B cell (primary cell): ENCODE measurements around the gene MOB2. TPM values are rescaled to one million over a fixed set of nuclear protein-coding genes. Genes with fewer than 3 reads are reported as not detected.

Source experiments
- ATAC-seq: fragments of 200-7000 bp; cut with Tn5 transposase; one replicate; pipeline ENCODE4 v1.10.0; 2021; ENCODE audit warnings: low read depth, mild to moderate bottlenecking, moderate number of reproducible peaks, moderate library complexity
- CTCF ChIA-PET: fragments of 350-600 bp; sonication (Branson Sonifier 250); formaldehyde crosslinking; loops from one replicate; lab custom pipeline; 2021; ENCODE audit warnings: antibody characterized with exemption, inconsistent platforms; lab: Charles Lee
- POLR2A ChIA-PET: fragments of 350-600 bp; sonication (Branson Sonifier 250); formaldehyde crosslinking; loops from one replicate; lab custom pipeline; 2021; ENCODE audit warnings: antibody characterized with exemption; lab: Charles Lee
- DNase-seq: peaks from one replicate; pipeline ENCODE4 v3.0.0; 2013
- H2AFZ ChIP-seq: 2 replicates; pipeline ENCODE4 v1.6.1; 2012; ENCODE audit warnings: mild to moderate bottlenecking, low read depth, low read length; ENCODE audit not compliant: insufficient read depth, poor library complexity, severe bottlenecking
- H3K27ac ChIP-seq, 2 donors: 1 replicate in 1 of 2; 2 replicates in 1 of 2; pipeline ENCODE4 v1.5.1; 2012 to 2013; ENCODE audit warnings: low read length in 2 of 2, mild to moderate bottlenecking in 2 of 2, moderate library complexity in 1 of 2
- H3K27me3 ChIP-seq, 4 experiments: fragments of 200-600 bp in 1 of 4; sonication (generic) in 1 of 4; replicated peaks in 1 of 4; 1 replicate in 2 of 4; 2 replicates in 2 of 4; pipeline versions ENCODE4 v1.6.1 to v1.7.0; 2013 to 2016; ENCODE audit warnings: low read length in 3 of 4, mild to moderate bottlenecking in 2 of 4, mixed read lengths in 1 of 4, moderate library complexity in 1 of 4; ENCODE audit not compliant: insufficient read depth in 4 of 4, control insufficient read depth in 3 of 4; ENCODE audit errors: control extremely low read depth in 1 of 4
- H3K36me3 ChIP-seq, 2 experiments: replicated peaks in 1 of 2; 1 replicate in 1 of 2; 2 replicates in 1 of 2; pipeline versions ENCODE4 v1.6.1 to v1.7.1; 2013; ENCODE audit warnings: low read length in 1 of 2; ENCODE audit not compliant: insufficient read depth in 2 of 2, control insufficient read depth in 1 of 2; ENCODE audit errors: control extremely low read depth in 1 of 2, extremely low read depth in 1 of 2
- H3K4me1 ChIP-seq, 2 donors: fragments of 200-600 bp in 1 of 2; sonication (generic) in 1 of 2; 1 replicate in 1 of 2; 2 replicates in 1 of 2; pipeline versions ENCODE4 v1.5.1 to v1.6.1; 2013 to 2017; ENCODE audit warnings: low read length in 2 of 2; ENCODE audit not compliant: control insufficient read depth in 2 of 2, insufficient read depth in 2 of 2
- H3K4me2 ChIP-seq: replicated peaks from 2 replicates; pipeline ENCODE3; 2012; ENCODE audit warnings: mild to moderate bottlenecking, low read depth, low read length; ENCODE audit not compliant: poor library complexity, severe bottlenecking
- H3K4me3 ChIP-seq, 5 experiments: fragments of 200-600 bp in 1 of 5; sonication (generic) in 1 of 5; 1 replicate in 3 of 5; 2 replicates in 2 of 5; pipeline versions ENCODE4 v1.5.1 to v1.7.0; 2011 to 2016; ENCODE audit warnings: low read length in 4 of 5, mild to moderate bottlenecking in 4 of 5, low read depth in 2 of 5, control low read depth in 1 of 5, moderate library complexity in 1 of 5; ENCODE audit not compliant: insufficient read depth in 1 of 5; ENCODE audit errors: control extremely low read depth in 1 of 5, extremely low read depth in 1 of 5
- H3K79me2 ChIP-seq: fragments of 200-600 bp; sonication (generic); one replicate; pipeline ENCODE4 v1.6.0; 2016; ENCODE audit warnings: low read length; ENCODE audit not compliant: control insufficient read depth, insufficient read depth
- H3K9ac ChIP-seq: fragments of 200-600 bp; sonication (generic); 2 replicates; pipeline ENCODE4 v1.6.1; 2017; ENCODE audit warnings: mild to moderate bottlenecking, low read length, moderate library complexity
- H3K9me3 ChIP-seq, 3 donors: one replicate each; pipeline versions ENCODE4 v1.6.1 to v1.7.1; 2013; ENCODE audit warnings: low read length in 2 of 3; ENCODE audit not compliant: control insufficient read depth in 2 of 3, insufficient read depth in 1 of 3; ENCODE audit errors: control extremely low read depth in 1 of 3
- H4K20me1 ChIP-seq: 2 replicates; pipeline ENCODE4 v1.6.0; 2012; ENCODE audit warnings: mild to moderate bottlenecking, low read length; ENCODE audit not compliant: insufficient read depth, control insufficient read depth, poor library complexity, severe bottlenecking
- H3K27ac Mint-ChIP-seq: one replicate; pipeline ENCODE4 v1.8.0; 2021; ENCODE audit warnings: mixed read lengths
- H3K27me3 Mint-ChIP-seq: one replicate; pipeline ENCODE4 v1.8.0; 2021; ENCODE audit warnings: mixed read lengths
- H3K4me1 Mint-ChIP-seq: one replicate; pipeline ENCODE4 v1.8.0; 2021; ENCODE audit warnings: mixed read lengths
- H3K4me3 Mint-ChIP-seq: one replicate; pipeline ENCODE4 v1.8.0; 2021; ENCODE audit warnings: mixed read lengths
- H3K9me3 Mint-ChIP-seq: one replicate; pipeline ENCODE4 v1.8.0; 2022; ENCODE audit warnings: mixed read lengths; ENCODE audit not compliant: insufficient read depth
- CTCF ChIP-seq: fragments of 200-600 bp; IDR thresholded peaks from one replicate; pipeline ENCODE4 v1.8.0; 2022; ENCODE audit warnings: antibody characterized with exemption, mild to moderate bottlenecking
- EZH2 ChIP-seq: IDR thresholded peaks from 2 replicates; pipeline ENCODE4 v1.6.1; 2012; ENCODE audit warnings: borderline replicate concordance, low read depth, mild to moderate bottlenecking, moderate library complexity, low read length; ENCODE audit not compliant: insufficient read depth, poor library complexity, severe bottlenecking
- WGBS: methylation state at CpG from one replicate; pipeline ENCODE4 v1.1.5; 2013; ENCODE audit warnings: missing lambda C conversion rate; ENCODE audit not compliant: insufficient coverage; 5-methylcytosine and 5-hydroxymethylcytosine counted together
- intact Hi-C: fragments of 100-400 bp; cut with micrococcal nuclease; formaldehyde crosslinking; loops from one replicate; pipeline ENCODE4 v1.10.0; 2022
- polyA plus RNA-seq: library from polyadenylated mRNA; depleted of rRNA; stranded (reverse); fragments of >200 nt; gene quantifications from 2 replicates; pipeline ENCODE4 v1.2.3, GENCODE V29; 2012
- total RNA-seq, 2 donors: library from RNA; stranded (reverse); fragments of 120-200 nt in 1 of 2; gene quantifications; 1 replicate in 1 of 2; 2 replicates in 1 of 2; pipeline versions ENCODE4 v1.2.3 to v1.2.4, GENCODE V29; 2013 to 2022

MOB2 gene
- total and polyA plus RNA-seq, 2 donors (not counting 1 experiment from before 2014, with no cell fraction given), result 55.7 to 57.6 TPM

- DNase-seq, result no peak
- no peak overlapping the region for H3K4me2 ChIP-seq
- Mint-ChIP-seq H3K27ac (no peak overlapping the region), H3K9me3 (no peaks in the 10 kb centered on the region), H3K4me1 (no peaks in the 10 kb centered on the region), H3K4me3 (no peak overlapping the region), H3K27me3 (no peaks in the 10 kb centered on the region)
- no peak overlapping the region for H3K27ac ChIP-seq
- intact Hi-C loops, result no loop called here
- CTCF ChIA-PET, result no interaction called here
- WGBS, result 37% methylated on average over 23 of the region's 24 CpGs
- H4K20me1 ChIP-seq, result no peaks in the 10 kb centered on the region
- H3K36me3 ChIP-seq, result no peaks in the 10 kb centered on the region
- no peaks in the 10 kb centered on the region for H3K79me2 ChIP-seq
- H3K9me3 ChIP-seq, result no peaks in the 10 kb centered on the region
- no peak overlapping the region for H3K9ac ChIP-seq
- no peak overlapping the region for H3K4me3 ChIP-seq
- no peak overlapping the region for H2AFZ ChIP-seq
- TF ChIP-seq EZH2, result no peak
- TF ChIP-seq CTCF, result no peak
- ATAC-seq, result no peak
- no peaks in the 10 kb centered on the region for H3K27me3 ChIP-seq
- H3K4me1 ChIP-seq, result peaks cover 0 to 4% of the 10 kb centered on the region in 2 donors
- POLR2A ChIA-PET, result interaction anchor here (0.9 kb wide), 1 partner anchor 13 kb away, joined by 3 read pairs; no protein-coding TSS in a partner anchor
Measured at GRCh38 chr11:1448882-1449281, 37.7 kb downstream of the MOB2 start.

DNA sequence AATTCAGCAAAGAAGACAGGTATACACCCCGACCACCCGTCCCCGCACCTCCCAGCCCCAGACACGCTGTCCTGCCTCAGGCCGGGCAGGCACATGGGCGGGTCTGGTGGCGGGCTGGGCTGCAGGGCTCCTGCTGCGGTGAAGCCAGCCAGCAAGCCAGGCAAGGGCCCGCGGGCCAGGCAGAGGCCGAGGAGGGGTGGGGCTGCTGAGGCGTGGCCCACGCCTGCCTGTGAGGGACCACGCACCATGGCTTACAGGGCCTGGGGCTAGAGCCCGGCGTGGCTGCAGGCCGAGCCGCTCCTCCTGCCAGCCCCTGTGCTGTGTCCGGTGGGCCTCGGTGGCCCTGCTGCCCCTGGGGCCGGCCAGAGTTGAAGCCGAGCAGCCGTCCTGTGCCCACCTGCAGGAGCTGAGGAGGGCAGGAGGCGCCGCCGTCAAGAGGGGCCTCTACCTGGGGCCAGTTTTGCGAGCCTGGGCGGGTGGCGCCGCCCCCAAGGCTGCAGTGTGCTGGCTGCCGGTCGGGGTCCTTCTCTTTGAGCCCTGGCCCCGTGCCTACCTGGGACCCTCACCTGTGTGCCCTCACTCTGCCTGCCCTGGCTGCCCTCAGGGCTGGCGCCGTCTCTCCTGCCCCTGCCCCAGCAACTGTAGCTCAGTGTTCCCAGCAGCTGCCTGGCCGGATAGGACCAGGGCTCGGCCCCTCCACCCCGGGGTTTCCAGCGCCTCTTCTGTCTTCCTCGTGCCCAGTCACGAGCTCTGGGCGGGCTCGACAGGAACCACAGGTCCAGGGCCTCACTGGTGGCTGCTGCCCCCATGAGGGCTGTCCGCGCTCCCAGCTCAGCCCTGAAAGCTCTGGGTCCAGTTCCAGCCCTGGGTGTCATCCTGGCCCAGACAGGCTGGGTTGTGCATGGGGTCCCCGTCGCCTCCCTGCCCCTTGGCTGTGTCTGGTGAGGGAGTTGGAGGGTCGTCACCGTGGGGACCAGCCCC, 38.4 kb downstream of the MOB2 start:
- H3K4me3 Mint-ChIP-seq, result no peak overlapping the region
- no peaks in the 10 kb centered on the region for H3K27me3 Mint-ChIP-seq
- H3K9me3 Mint-ChIP-seq, result no peaks in the 10 kb centered on the region
- CTCF ChIA-PET, result no interaction called here
- no peaks in the 10 kb centered on the region for H3K79me2 ChIP-seq
- WGBS, result 89% methylated on average over 46 of the region's 49 CpGs
- no peaks in the 10 kb centered on the region for H3K4me1 Mint-ChIP-seq
- no peaks in the 10 kb centered on the region for H3K9me3 ChIP-seq
- no peaks in the 10 kb centered on the region for H3K27me3 ChIP-seq
- no peak for DNase-seq
- no peak for ATAC-seq
- no peak overlapping the region for H3K27ac Mint-ChIP-seq
- H3K9ac ChIP-seq, result no peak overlapping the region
- TF ChIP-seq EZH2, result no peak
- no peak for TF ChIP-seq CTCF
- H3K4me1 ChIP-seq, result peaks cover 0 to 4% of the 10 kb centered on the region in 2 donors
- no peak overlapping the region for H3K27ac ChIP-seq
- no peaks in the 10 kb centered on the region for H3K36me3 ChIP-seq
- intact Hi-C loops, result no loop called here
- H3K4me3 ChIP-seq, result no peak overlapping the region
- no peak overlapping the region for H2AFZ ChIP-seq
- POLR2A ChIA-PET, result interaction anchor here (0.9 kb wide), 1 partner anchor 12 kb away, joined by 3 read pairs; no protein-coding TSS in a partner anchor
- no peak overlapping the region for H3K4me2 ChIP-seq
- H4K20me1 ChIP-seq, result no peaks in the 10 kb centered on the region
